Pulmonary artery endothelial cell (primary cell): ENCODE data around the gene DESI2. TPM values are rescaled to one million over a fixed set of nuclear protein-coding genes. Genes with fewer than 3 reads are reported as not detected.
"Not testable (repeated sequence)": the region's sequence is repeated elsewhere in the genome, so short reads cannot be mapped to it uniquely, and the experiment has no call there.

Source experiments
- DNase-seq: peaks from one replicate; pipeline ENCODE4 v3.0.0-alpha.2; 2011; ENCODE audit warnings: low read depth, low spot score
- total RNA-seq: library from RNA; depleted of rRNA; stranded (reverse); fragments of >200 nt; gene quantifications from 2 replicates; pipeline ENCODE4 v1.2.3, GENCODE V29; 2014

DESI2 gene
- total RNA-seq, 1 donor from 2014 or later = 52.6 TPM

GRCh38 chr1:244654108-244655038 is 1.4 kb downstream of the DESI2 start:
- no peak for DNase-seq

DNA sequence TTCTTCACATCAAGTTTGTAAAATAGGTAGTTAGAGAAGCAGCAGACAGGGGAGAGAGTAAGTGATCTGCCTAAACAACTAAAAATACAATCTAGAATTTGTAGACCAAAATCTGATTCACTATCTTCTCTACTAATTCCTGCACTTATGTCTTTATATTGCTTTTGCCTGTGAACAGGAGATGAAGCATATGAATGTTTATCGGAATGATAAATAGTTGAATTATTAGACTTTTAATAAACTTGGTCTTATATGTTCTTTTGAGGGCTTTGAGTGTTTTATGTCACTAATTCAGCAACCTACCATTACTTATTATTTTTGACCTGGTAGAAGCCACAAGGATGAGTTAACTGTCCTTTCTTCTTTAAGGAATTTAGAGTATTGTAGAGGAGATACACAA is 2.3 kb downstream of the DESI2 start:
- DNase-seq = no peak

- no peak for DNase-seq
Observed at GRCh38 chr1:244657421-244657820, 4.5 kb downstream of the DESI2 start.

DNA sequence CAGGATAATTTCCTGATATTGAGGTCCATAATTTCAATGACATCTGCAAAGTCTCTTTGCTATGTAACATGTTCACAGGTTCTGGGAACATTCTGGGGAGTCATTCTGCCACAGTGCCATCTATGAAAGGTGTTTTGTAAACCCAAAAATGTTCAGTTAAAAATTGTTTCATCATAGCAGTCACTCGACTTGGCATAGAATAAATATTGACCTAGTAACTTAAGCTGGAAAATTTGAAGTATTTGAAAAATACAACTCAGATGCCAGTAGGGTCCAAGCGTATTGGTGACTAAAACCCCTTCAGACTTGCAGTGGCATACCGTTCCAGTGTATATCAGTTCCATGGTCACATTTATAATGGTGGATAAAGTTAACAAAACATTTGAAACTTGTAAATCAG is 6.8 kb downstream of the DESI2 start:
- DNase-seq = no peak

GRCh38 chr1:244660595-244660994 is 7.7 kb downstream of the DESI2 start:
- no peak for DNase-seq

DNA sequence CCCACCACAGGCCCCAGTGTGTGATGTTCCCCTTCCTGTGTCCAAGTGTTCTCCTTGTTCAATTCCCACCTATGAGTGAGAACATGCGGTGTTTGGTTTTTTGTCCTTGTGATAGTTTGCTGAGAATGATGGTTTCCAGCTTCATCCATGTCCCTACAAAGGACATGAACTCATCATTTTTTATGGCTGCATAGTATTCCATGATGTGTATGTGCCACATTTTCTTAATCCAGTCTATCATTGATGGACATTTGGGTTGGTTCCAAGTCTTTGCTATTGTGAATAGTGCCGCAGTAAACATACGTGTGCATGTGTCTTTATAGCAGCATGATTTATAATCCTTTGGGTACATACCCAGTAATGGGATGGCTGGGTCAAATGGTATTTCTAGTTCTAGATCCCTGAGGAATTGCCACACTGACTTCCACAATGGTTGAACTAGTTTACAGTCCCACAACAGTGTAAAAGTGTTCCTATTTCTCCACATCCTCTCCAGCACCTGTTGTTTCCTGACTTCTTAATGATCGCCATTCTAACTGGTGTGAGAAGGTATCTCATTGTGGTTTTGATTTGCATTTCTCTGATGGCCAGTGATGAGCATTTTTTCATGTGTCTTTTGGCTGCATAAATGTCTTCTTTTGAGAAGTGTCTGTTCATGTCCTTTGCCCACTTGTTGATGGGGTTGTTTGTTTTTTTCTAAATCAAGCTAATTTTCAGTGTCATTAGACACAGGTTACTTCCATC is 8.8 kb downstream of the DESI2 start:
- DNase-seq = not testable (repeated sequence)

DNA sequence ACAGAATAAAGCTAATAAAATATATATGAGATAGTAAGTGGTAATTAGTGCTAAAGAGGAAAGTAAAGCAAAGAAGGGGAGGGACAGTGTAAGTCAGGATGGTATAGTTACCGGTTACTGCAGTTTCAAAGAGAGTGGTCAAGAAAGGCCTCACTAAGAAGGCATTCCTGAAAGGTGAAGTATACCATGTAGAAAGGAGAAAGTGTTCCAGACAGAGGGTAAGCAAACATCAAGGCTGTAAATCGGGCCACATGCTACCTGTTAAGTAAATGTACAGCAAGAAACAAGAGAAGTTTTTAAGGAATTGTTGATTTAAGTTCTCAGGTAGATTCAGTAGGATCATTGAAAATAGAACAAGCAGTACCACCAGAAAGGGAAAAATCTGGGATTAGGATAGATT is 9.7 kb downstream of the DESI2 start:
- no peak for DNase-seq

GRCh38 chr1:244664353-244664752 is 11.4 kb downstream of the DESI2 start:
- no peak for DNase-seq

- DNase-seq = no peak
Observed at GRCh38 chr1:244665771-244666217, 12.9 kb downstream of the DESI2 start.

DNA sequence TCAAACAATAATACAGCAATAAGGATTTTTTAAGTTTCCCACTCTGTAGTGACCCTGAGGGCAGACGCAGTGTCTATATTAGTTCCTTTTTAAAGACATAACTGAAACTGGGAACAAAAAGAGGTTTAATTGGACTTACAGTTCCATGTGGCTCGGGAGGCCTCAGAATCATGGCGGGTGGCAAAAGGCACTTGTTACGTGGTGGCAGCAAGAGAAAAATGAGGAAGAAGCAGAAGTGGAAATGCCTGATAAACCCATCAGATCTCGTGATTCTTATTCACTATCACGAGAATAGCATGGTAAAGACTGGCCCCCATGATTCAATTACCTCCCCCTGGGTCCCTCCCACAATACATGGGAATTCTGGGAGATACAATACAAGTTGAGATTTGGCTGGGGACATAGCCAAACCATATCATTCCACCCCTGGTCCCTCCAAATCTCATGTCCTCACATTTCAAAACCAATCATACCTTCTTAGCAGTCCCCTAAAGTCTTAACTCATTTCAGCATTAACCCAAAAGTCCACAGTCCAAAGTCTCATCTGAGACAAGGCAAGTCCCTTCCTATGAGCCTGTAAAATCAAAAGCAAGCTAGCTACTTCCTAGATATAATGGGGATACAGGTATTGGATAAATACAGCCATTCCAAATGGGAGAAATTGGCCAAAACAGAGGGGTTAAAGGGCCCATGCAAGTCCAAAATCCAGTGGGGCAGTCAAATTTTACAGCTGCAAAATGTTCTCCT is 13.9 kb downstream of the DESI2 start:
- not testable (repeated sequence) for DNase-seq

GRCh38 chr1:244667797-244668196 is 14.9 kb downstream of the DESI2 start:
- no peak for DNase-seq

- DNase-seq = no peak
Observed at GRCh38 chr1:244672946-244673682, 20.2 kb downstream of the DESI2 start.

- DNase-seq = no peak
Observed at GRCh38 chr1:244674446-244674845, 21.5 kb downstream of the DESI2 start.

DNA sequence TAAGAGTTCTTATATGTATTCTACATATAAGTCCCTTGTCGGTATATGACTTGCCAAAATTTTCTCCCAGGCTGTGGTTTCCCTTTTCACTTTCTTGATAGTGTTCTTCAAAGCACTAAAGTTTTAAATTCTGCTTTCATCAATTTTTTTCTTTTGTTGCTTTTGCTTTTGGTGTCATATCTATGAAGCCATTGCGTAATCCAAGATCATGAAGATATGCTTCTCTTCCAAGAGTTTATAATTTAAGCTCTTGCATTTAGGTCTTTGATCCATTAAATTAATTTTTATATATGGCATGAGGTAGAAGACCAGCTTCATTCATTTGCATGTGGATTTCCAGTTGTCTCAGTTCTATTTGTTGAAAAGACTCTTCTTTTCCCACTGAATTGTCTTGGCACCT is 22.2 kb downstream of the DESI2 start:
- DNase-seq = no peak

DNA sequence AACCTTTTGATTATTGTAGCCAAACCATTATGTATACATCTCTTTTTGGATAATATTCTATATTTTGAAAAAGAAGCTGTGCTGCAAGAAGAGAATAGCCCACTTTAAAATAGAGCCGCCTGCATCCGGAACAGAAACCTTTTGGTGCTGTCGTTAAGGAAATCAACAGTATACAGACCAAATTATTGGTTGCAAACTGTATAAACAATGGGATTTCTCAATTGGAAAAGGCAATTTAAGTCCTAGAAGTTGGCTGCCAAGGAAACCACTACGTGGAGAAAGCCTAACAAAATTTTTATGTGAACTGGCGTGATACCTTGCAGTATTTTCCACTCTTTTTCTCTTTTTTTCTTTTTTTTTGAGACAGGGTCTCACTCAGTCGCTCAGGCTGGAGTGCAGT is 25.8 kb downstream of the DESI2 start:
- DNase-seq = no peak

- DNase-seq = no peak
Observed at GRCh38 chr1:244680667-244681066, 27.7 kb downstream of the DESI2 start.

- DNase-seq = not testable (repeated sequence)
Observed at GRCh38 chr1:244682087-244682486, 29.2 kb downstream of the DESI2 start.

DNA sequence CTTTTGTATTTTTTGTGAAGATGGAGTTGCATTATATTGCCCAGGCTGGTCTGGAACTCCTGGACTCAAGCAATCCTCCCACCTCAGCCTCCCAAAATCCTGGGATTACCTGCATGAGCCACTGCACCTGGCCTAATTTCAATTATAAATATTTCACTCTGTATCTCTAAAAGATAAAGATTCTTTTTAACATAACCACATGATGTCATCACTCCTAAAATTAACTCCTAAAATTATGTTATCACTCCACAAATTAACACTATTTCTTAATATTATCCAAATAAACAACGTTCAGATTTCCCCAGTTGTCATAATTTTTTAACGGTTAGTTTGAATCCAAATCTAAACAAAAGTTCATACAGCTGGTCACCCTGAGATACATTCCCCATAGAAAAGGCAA is 43.0 kb downstream of the DESI2 start:
- no peak for DNase-seq

DNA sequence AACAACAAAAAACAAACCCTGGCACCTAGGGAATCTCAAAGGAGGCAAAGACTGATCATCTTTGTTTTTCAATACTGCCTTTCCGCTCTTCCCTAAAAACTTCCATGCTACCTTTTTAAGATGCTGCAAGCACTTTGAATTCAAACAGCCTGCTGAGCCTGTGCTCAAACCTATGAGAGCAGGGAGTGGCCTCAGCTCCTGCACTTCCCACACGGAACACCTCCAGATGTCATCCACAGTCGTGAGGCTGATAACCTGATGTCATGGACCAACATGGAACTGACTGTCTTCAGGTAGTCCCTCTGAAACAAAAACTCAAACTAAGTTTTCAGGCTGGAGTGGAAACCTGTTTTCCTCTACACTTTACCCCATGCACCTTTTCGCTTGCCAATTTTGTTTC is 46.8 kb downstream of the DESI2 start:
- no peak for DNase-seq

DNA sequence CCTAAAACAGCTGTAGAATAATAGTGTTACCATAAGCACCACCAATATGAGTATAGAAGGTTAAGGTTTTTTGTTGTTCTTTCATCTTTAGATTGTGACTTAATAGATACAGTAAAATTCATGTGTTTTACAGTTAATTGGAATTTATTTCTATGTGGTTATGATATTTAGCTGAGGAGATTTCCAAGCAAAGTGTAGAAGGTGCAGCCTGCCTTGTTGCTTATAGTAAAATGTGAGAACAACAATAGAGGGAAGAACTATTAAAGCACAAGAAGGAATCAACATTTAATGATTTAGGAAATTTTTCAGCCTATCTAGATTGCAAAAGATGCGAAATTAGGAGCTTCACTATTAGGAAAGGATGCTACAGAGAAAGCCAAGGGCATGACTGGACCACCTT is 47.9 kb downstream of the DESI2 start:
- no peak for DNase-seq

DNA sequence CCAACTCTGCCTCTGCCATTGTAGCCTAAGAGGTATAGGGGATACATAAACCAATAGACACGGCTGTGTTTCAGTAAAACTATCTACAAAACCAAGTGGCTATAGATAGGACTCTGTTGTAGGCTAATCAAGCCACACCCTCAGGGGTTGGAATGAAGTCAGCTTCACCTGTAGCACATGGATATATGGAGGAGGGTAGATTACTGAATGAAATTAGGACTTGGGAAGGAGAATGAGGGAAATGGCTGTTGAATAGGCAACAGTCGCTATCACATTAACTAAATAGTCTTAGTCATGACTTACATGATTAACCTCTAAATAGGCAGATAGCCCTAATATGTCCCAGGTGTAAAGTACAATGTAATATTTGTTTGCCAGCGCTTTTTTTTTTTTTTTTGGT is 49.7 kb downstream of the DESI2 start:
- DNase-seq = no peak
